ENCODE measurements around the gene RGS3.

- TF ChIP-seq CTCF (conservative IDR thresholded peaks at IDR 0.05 in 1 of 2, IDR thresholded peaks at IDR 0.05 in 1 of 2; ENCODE audit: extremely low read depth in 1 of 2, insufficient read depth in 1 of 2, low read depth in 1 of 2, low read length in 2 of 2) (no peak), EZH2 (IDR thresholded peaks at IDR 0.05; ENCODE audit: borderline replicate concordance, low read length) (no peak)
Observed at GRCh38 chr9:113588242-113588810, 124.8 kb downstream of the RGS3 start.
